ENCODE measurements around the gene KCNAB2. TPM values are rescaled to one million over a fixed set of nuclear protein-coding genes. Genes with fewer than 3 reads are reported as not detected.

KCNAB2 gene
- total RNA-seq, 1 donor from 2014 or later, result 3.3 TPM

GRCh38 chr1:6118415-6118814 is 72.7 kb downstream of the KCNAB2 start:
- DNase-seq (ENCODE audit: low read depth), result no peak
- no peak for TF ChIP-seq CTCF (conservative IDR thresholded peaks at IDR 0.05; ENCODE audit: low read depth, low read length)

DNA sequence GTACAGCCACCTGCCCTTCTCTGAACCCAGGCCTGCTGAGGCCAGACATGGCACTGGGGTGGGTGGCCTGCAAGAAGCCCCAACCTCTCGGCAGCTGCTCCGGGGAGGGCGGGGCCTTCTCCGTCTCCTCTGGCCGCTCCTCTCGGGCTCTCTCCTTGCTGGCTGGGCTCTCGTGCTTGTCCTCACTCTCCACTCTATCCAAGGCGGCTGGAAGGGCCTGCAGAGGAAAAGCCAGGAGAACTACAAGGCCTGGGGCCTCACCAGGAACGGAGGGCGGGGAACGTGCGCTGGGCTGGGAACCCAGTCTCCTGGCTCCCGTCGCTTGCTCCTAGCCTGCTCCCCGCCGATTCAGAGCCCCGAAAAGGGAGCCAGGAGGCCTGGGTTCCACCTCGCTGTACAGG is 75.3 kb downstream of the KCNAB2 start:
- DNase-seq (ENCODE audit: low read depth), result no peak
- no peak for TF ChIP-seq CTCF (conservative IDR thresholded peaks at IDR 0.05; ENCODE audit: low read depth, low read length)
- no peak overlapping the region for H3K4me3 ChIP-seq (ENCODE audit: low read depth, low read length)

More at GRCh38 chr1:6118415-6118814, 72.7 kb downstream of the KCNAB2 start:
- no peak overlapping the region for H3K4me3 ChIP-seq (ENCODE audit: low read depth, low read length)

- no peak for DNase-seq (ENCODE audit: low read depth)
- TF ChIP-seq CTCF (conservative IDR thresholded peaks at IDR 0.05; ENCODE audit: low read depth, low read length), result no peak
- no peak overlapping the region for H3K4me3 ChIP-seq (ENCODE audit: low read depth, low read length)
These were observed 76.1 kb downstream of the KCNAB2 start for GRCh38 chr1:6121651-6122370.

DNA sequence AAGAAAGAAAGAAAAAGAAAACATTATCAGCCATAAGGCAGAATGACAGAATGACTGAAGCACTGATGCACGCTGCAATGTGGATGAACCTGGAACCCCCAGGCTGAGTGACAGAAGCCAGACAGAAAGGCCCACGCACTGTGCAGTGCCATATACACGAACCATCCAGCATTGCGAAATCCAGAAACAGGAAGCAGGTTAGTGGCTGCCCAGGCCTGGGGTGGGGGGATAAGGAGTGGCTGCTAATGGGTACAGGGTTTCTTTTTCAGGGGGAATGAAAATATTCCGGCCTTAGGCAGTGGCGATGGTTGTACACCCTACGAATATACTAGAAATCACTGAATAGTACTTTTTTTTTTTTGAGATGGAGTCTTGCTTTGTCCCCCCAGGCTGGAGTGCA is 77.4 kb downstream of the KCNAB2 start:
- no peak overlapping the region for H3K4me3 ChIP-seq (ENCODE audit: low read depth, low read length)
- TF ChIP-seq CTCF (conservative IDR thresholded peaks at IDR 0.05; ENCODE audit: low read depth, low read length), result no peak
- no peak for DNase-seq (ENCODE audit: low read depth)

DNA sequence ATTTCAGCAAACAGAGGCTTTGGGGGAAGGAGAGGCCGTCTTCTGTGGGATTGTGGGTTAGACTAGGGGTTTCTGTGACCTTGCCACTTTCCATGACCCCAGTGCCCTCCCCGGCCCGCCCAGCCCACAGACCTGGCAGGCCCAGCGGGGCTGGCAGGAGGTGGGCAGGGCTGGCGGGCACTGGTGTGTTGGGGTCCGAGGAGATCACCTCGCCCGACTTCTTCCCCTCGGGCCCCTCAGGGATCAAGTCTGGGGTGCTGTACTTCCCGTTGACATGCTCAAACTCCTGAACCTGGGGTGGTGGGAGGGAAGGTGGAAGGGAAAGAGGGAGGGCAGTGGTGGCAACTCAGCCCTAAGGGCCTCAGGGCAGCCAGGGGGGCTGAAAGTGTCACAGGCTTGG is 78.1 kb downstream of the KCNAB2 start:
- H3K4me3 ChIP-seq (ENCODE audit: low read depth, low read length), result no peak overlapping the region
- DNase-seq (ENCODE audit: low read depth), result no peak
- no peak for TF ChIP-seq CTCF (conservative IDR thresholded peaks at IDR 0.05; ENCODE audit: low read depth, low read length)

GRCh38 chr1:6124341-6124740 is 78.7 kb downstream of the KCNAB2 start:
- TF ChIP-seq CTCF (conservative IDR thresholded peaks at IDR 0.05; ENCODE audit: low read depth, low read length), result no peak
- no peak for DNase-seq (ENCODE audit: low read depth)
- H3K4me3 ChIP-seq (ENCODE audit: low read depth, low read length), result no peak overlapping the region

DNA sequence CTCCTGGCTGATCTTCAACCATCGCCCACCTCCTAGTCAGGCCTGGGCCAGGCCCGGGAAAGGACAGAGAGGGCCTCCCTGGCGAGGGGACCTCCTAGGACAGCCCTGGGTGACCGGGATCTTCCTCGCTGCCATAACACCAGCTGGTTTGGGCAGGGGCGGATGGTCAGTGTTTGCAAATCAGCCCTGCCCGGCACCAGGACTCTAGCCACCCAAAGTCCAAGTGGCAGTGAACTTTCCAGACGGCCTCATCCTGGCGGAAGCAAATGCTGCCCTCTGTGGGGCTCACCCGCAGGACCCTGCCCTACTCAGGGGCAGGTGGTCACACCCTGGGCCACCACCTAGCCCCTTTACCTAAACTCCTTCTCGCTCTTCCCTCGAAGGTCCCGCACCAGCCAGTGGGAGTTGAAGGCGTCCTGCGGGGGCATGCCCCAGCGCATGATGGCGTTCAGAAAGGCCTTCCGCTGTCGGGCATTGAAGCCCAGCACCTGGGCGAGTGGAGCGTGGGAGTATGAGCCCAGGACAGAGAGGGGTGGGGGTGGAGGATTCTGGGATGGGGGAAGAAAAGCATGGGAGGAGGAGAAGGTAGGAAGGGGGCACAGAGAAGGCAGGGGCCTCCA is 79.2 kb downstream of the KCNAB2 start:
- no peak overlapping the region for H3K4me3 ChIP-seq (ENCODE audit: low read depth, low read length)
- no peak for TF ChIP-seq CTCF (conservative IDR thresholded peaks at IDR 0.05; ENCODE audit: low read depth, low read length)
- no peak for DNase-seq (ENCODE audit: low read depth)

All from epithelial cell of proximal tubule (primary cell).